ENCODE results near the gene NLK. TPM values are rescaled to one million over a fixed set of nuclear protein-coding genes. Genes with fewer than 3 reads are reported as not detected.
"Not testable (repeated sequence)": the region's sequence is repeated elsewhere in the genome, so short reads cannot be mapped to it uniquely, and the experiment has no call there.

NLK gene
- total and polyA plus RNA-seq, 7 donors, result 9.3 to 17.1 (median 15.0) TPM

GRCh38 chr17:28211811-28212210 lies 169.3 kb downstream of the NLK start:
- H3K4me3 ChIP-seq, result no peak overlapping the region
- WGBS, 2 donors, result 91% methylated on average over 7 of the region's 7 CpGs
- H3K36me3 ChIP-seq, result no peaks in the 10 kb centered on the region
- intact Hi-C loops (cut with DNase I), result no loop called here
- no peak overlapping the region for H3K27ac ChIP-seq
- H3K9me3 ChIP-seq, result peaks cover 0 to 8% (median 2%) of the 10 kb centered on the region in 4 donors
- no peak for TF ChIP-seq POLR2A (IDR thresholded peaks at IDR 0.05)
- no peak for TF ChIP-seq EP300 (IDR thresholded peaks at IDR 0.05)
- TF ChIP-seq, protein P1, sequence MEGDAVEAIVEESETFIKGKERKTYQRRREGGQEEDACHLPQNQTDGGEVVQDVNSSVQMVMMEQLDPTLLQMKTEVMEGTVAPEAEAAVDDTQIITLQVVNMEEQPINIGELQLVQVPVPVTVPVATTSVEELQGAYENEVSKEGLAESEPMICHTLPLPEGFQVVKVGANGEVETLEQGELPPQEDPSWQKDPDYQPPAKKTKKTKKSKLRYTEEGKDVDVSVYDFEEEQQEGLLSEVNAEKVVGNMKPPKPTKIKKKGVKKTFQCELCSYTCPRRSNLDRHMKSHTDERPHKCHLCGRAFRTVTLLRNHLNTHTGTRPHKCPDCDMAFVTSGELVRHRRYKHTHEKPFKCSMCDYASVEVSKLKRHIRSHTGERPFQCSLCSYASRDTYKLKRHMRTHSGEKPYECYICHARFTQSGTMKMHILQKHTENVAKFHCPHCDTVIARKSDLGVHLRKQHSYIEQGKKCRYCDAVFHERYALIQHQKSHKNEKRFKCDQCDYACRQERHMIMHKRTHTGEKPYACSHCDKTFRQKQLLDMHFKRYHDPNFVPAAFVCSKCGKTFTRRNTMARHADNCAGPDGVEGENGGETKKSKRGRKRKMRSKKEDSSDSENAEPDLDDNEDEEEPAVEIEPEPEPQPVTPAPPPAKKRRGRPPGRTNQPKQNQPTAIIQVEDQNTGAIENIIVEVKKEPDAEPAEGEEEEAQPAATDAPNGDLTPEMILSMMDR (IDR thresholded peaks at IDR 0.05), result no peak
- no peak for TF ChIP-seq POLR2AphosphoS5 (IDR thresholded peaks at IDR 0.05)
- DNase-seq, result no peak
- H3K27me3 ChIP-seq, result no peaks in the 10 kb centered on the region
- no peaks in the 10 kb centered on the region for H3K4me1 ChIP-seq

GRCh38 chr17:28213578-28213977 lies 171.1 kb downstream of the NLK start:
- H3K4me3 ChIP-seq; H3K4me1 ChIP-seq; H3K36me3 ChIP-seq; DNase-seq; intact Hi-C loops (cut with DNase I); H3K27ac ChIP-seq; H3K9me3 ChIP-seq; H3K27me3 ChIP-seq: not testable (repeated sequence)
- WGBS, 2 donors, result 94% methylated on average over 2 of the region's 2 CpGs

DNA sequence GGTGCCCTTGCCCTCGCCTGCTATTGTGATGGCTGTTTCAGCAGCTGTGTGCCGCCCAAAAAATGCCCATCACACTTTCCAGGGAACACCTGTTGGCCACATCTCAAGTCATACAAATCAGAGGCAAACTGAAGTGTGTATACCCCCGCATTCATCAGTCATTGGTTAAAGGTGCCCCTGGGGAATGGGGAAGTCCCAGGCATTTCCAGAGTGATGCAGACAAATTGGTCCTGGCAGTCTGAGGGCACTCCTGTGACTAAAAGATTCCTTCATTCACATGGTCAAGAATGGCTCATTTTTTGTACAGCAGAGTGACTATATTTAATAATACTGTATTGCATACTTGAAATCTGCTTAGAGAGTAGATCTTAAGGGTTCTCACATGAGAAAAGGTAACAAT lies 173.6 kb downstream of the NLK start:
- Histone ChIP-seq H3K4me3 (no peak overlapping the region), H3K27ac (no peak overlapping the region), H3K4me1 (no peaks in the 10 kb centered on the region), H3K36me3 (no peaks in the 10 kb centered on the region), H3K27me3 (no peaks in the 10 kb centered on the region), H3K9me3 (peaks cover 0 to 8% (median under 1%) of the 10 kb centered on the region in 4 donors)
- 89 to 90% methylated on average over 3 of the region's 3 CpGs for WGBS, 2 donors
- no peak for DNase-seq
- intact Hi-C loops (cut with DNase I), result no loop called here
- no peak for TF ChIP-seq POLR2A (IDR thresholded peaks at IDR 0.05)
- no peak for TF ChIP-seq EP300 (IDR thresholded peaks at IDR 0.05)
- TF ChIP-seq POLR2AphosphoS5 (IDR thresholded peaks at IDR 0.05), result no peak
- TF ChIP-seq, protein P1 (IDR thresholded peaks at IDR 0.05), result no peak

GRCh38 chr17:28216528-28216927 lies 174.1 kb downstream of the NLK start:
- TF ChIP-seq EP300 (IDR thresholded peaks at IDR 0.05) (no peak), POLR2A (IDR thresholded peaks at IDR 0.05) (no peak)
- TF ChIP-seq, protein P1 (IDR thresholded peaks at IDR 0.05), result no peak
- 7 to 11% methylated on average over 1 of the region's 1 CpG for WGBS, 2 donors
- H3K36me3 ChIP-seq, result no peaks in the 10 kb centered on the region
- intact Hi-C loops (cut with DNase I), result no loop called here
- DNase-seq, result no peak
- no peak overlapping the region for H3K4me3 ChIP-seq
- no peaks in the 10 kb centered on the region for H3K4me1 ChIP-seq
- H3K27ac ChIP-seq, result no peak overlapping the region
- no peaks in the 10 kb centered on the region for H3K27me3 ChIP-seq
- peaks cover 0 to 6% (median 0%) of the 10 kb centered on the region in 4 donors for H3K9me3 ChIP-seq

- 93 to 95% methylated on average over 7 of the region's 7 CpGs for WGBS, 2 donors
- Histone ChIP-seq H3K36me3 (no peaks in the 10 kb centered on the region), H3K4me3 (no peak overlapping the region), H3K4me1 (no peaks in the 10 kb centered on the region), H3K27ac (no peak overlapping the region), H3K9me3 (no peaks in the 10 kb centered on the region), H3K27me3 (no peaks in the 10 kb centered on the region)
- no peak for TF ChIP-seq POLR2A (IDR thresholded peaks at IDR 0.05)
- no peak for TF ChIP-seq EP300 (IDR thresholded peaks at IDR 0.05)
- TF ChIP-seq, protein P1 (IDR thresholded peaks at IDR 0.05), result no peak
- TF ChIP-seq POLR2AphosphoS5 (IDR thresholded peaks at IDR 0.05), result no peak
- DNase-seq, result no peak
- intact Hi-C loops (cut with DNase I), result no loop called here
Observed at GRCh38 chr17:28219771-28220170, 177.3 kb downstream of the NLK start.

Measured in sigmoid colon (tissue), 7 donors.